DOHH2 (cell line): ENCODE measurements around the gene PNPLA5.
A peak's percentile ranks its signal among the peaks of the same experiment; 100 is the strongest.

Source experiments
- CTCF ChIP-seq: fragments of 200-600 bp; sonication (generic); IDR thresholded peaks from one replicate; pipeline ENCODE4 v1.5.1; 2014; ENCODE audit warnings: antibody characterized with exemption, mild to moderate bottlenecking, low read depth, low read length; ENCODE audit not compliant: poor library complexity, severe bottlenecking
- EZH2phosphoT487 ChIP-seq: fragments of 200-600 bp; sonication (generic); IDR thresholded peaks from 2 replicates; pipeline ENCODE4 v1.6.1; 2017; ENCODE audit warnings: borderline replicate concordance, mild to moderate bottlenecking, antibody characterized with exemption, low read length, moderate library complexity, mixed read lengths

GRCh38 chr22:43884600-43885318 lies 7.1 kb downstream of the PNPLA5 start:
- peak; percentile 88 for TF ChIP-seq CTCF
- no peak for TF ChIP-seq EZH2phosphoT487
